Sigmoid colon (tissue), 7 donors: ENCODE measurements around the gene TRIL. TPM values are rescaled to one million over a fixed set of nuclear protein-coding genes. Genes with fewer than 3 reads are reported as not detected.

ENCODE experiments used
- DNase-seq: peaks from one replicate; pipeline ENCODE4 v3.0.0-alpha.2; 2019
- H3K27ac ChIP-seq, 4 donors: fragments of 200-600 bp; sonication (generic); one replicate each; pipeline ENCODE4 v1.5.1; 2016 to 2019; ENCODE audit warnings: mild to moderate bottlenecking in 1 of 4
- H3K27me3 ChIP-seq, 3 donors: fragments of 200-600 bp; sonication (generic); one replicate each; pipeline ENCODE4 v1.5.1; 2019; ENCODE audit warnings: mild to moderate bottlenecking in 1 of 3
- H3K36me3 ChIP-seq, 4 donors: fragments of 200-600 bp; sonication (generic); one replicate each; pipeline ENCODE4 v1.5.1; 2016 to 2019
- H3K4me1 ChIP-seq, 4 donors: fragments of 200-600 bp; sonication (generic); one replicate each; pipeline ENCODE4 v1.5.1; 2017 to 2019
- H3K4me3 ChIP-seq, 4 donors: fragments of 200-600 bp; sonication (generic); one replicate each; pipeline ENCODE4 v1.5.1; 2017 to 2019; ENCODE audit warnings: mild to moderate bottlenecking in 2 of 4, moderate library complexity in 1 of 4
- H3K9me3 ChIP-seq, 4 donors: fragments of 200-600 bp in 3 of 4; sonication (generic) in 3 of 4; one replicate each; pipeline versions ENCODE4 v1.5.1 to v1.6.1; 2013 to 2019
- EP300 ChIP-seq, 4 donors: sonication (generic); formaldehyde crosslinking; IDR thresholded peaks; one replicate each; pipeline ENCODE4 v1.6.1; 2017; ENCODE audit warnings: antibody characterized with exemption in 4 of 4
- POLR2A ChIP-seq, 2 donors: fragments of 450-650 bp; IDR thresholded peaks; one replicate each; pipeline ENCODE4 v1.6.1; 2016; ENCODE audit warnings: antibody characterized with exemption in 2 of 2, mild to moderate bottlenecking in 2 of 2, moderate library complexity in 2 of 2
- POLR2AphosphoS5 ChIP-seq, 4 donors: sonication (generic); formaldehyde crosslinking; IDR thresholded peaks; one replicate each; pipeline ENCODE4 v1.6.1; 2017; ENCODE audit warnings: antibody characterized with exemption in 4 of 4
- WGBS, 2 donors: extraction: QIAGEN DNeasy Blood & Tissue Kit; methylation state at CpG; one replicate each; pipeline ENCODE4 v1.1.7; 2013; 5-methylcytosine and 5-hydroxymethylcytosine counted together
- intact Hi-C: fragments of 100-400 bp; cut with DNase I; formaldehyde crosslinking; loops from one replicate; pipeline ENCODE4 v1.15.1; 2023
- polyA plus RNA-seq, 3 donors: library from polyadenylated mRNA; stranded (reverse); fragments of 200-250 nt; gene quantifications; one replicate each; pipeline ENCODE4 v1.2.3, GENCODE V29; 2013
- total RNA-seq, 4 donors: library from RNA; depleted of rRNA; stranded (reverse); fragments of >200 nt; gene quantifications; one replicate each; pipeline ENCODE4 v1.1.0, GENCODE V29; 2016
- TF ChIP-seq, protein P1 (sequence below), 4 experiments: fragments of 450-650 bp in 3 of 4; fragments of 200-600 bp in 1 of 4; IDR thresholded peaks; one replicate each; pipeline ENCODE4 v1.5.1; 2016 to 2019; ENCODE audit warnings: antibody characterized with exemption in 4 of 4, mild to moderate bottlenecking in 3 of 4, moderate library complexity in 2 of 4
- donor health status: healthy with polysubstance abuse.
- donor health status: Bipolar disorder and iron deficiency.
- donor health status: healthy.

The TRIL gene
- total and polyA plus RNA-seq, 7 donors, result 0.66 to 7.5 (median 2.0) TPM; not detected in 2

DNA sequence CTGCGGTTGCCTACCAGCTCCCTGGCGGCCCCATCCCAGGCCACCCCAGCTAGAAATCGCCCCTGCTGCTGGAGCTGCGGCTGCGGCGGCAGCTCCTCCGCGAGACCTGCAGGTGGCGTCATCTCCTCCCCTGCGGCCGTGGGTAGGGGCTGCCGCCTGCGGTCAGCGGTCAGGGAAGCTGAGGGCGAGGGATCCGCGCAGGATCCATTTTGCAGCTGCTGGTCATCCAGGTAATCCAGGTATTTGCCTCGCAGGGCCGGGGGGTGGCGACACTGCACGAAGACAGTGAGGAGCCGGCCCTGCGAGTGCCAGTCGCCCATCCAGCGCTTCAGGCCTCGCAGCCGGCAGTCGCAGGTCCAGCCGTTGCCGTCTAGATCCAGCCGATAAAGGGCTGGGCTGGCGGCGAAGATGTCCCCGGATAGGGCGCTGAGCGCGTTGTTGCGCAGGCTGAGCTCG lies 1.5 kb downstream of the TRIL start:
- H3K36me3 ChIP-seq, result no peaks in the 10 kb centered on the region
- peak overlapping the region; percentile 26 to 58 (median 48) for H3K4me3 ChIP-seq
- H3K4me1 ChIP-seq, result peaks cover 0 to 53% (median 43%) of the 10 kb centered on the region in 4 donors
- intact Hi-C loops, result loop anchor here (10.0 kb wide), 1 partner anchor 148 kb away; no protein-coding TSS in a partner anchor
- peaks cover 16 to 49% (median 25%) of the 10 kb centered on the region in 3 donors for H3K27me3 ChIP-seq
- WGBS, 2 donors, result 1% methylated on average over 39 of the region's 39 CpGs
- peak overlapping the region in 3 of 4 donors; percentile 50 to 73 (median 69) for H3K27ac ChIP-seq
- TF ChIP-seq, protein P1, sequence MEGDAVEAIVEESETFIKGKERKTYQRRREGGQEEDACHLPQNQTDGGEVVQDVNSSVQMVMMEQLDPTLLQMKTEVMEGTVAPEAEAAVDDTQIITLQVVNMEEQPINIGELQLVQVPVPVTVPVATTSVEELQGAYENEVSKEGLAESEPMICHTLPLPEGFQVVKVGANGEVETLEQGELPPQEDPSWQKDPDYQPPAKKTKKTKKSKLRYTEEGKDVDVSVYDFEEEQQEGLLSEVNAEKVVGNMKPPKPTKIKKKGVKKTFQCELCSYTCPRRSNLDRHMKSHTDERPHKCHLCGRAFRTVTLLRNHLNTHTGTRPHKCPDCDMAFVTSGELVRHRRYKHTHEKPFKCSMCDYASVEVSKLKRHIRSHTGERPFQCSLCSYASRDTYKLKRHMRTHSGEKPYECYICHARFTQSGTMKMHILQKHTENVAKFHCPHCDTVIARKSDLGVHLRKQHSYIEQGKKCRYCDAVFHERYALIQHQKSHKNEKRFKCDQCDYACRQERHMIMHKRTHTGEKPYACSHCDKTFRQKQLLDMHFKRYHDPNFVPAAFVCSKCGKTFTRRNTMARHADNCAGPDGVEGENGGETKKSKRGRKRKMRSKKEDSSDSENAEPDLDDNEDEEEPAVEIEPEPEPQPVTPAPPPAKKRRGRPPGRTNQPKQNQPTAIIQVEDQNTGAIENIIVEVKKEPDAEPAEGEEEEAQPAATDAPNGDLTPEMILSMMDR (IDR thresholded peaks at IDR 0.05), result peak; percentile 12 to 33 (median 22)
- no peak for TF ChIP-seq POLR2AphosphoS5 (IDR thresholded peaks at IDR 0.05)
- peak; percentile 80 for DNase-seq
- H3K9me3 ChIP-seq, result no peaks in the 10 kb centered on the region

DNA sequence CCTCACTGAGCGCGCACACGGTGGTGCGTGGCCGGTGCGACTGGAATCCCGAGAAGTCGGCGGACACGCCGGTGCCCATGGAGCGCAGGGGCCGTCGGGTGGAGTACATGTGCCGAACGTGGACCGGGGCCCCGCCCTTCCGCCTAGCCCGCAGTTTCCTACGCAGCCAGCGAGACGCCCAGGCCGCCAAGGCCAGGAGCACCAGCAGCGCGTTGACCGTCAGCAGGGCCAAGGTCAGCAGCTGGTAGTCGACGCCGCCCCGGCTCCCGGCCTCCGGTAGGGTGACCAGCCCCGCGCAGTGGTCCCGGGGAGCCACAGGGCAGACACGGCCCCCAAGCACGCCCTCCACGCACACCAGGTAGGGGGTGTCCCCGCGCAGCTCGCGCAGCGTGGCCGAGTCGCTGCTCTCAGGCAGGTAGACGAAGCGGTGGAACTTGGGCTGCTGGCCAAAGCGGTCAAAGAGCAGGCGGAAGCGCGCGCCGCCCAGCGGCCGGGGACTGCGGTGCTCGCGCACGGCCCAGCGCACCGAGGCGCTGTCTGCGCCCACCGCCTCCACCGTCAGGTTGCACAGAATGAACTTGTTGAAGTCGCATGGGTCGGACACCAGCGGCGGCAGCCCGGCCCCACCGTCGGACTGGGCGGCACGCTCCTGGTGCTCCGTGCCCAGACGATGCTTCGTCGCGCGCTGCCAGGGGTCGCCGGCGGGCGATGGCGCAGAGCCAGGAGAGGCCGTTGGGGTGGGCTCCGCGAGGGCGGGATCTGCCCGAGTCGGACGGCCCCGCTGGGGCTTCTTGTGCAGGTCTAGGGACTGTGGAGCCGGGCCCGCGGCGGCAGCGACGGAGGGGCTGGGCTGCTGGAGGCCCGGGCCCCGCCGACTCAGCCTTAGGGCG lies 2.2 kb downstream of the TRIL start:
- Histone ChIP-seq H3K36me3 (no peaks in the 10 kb centered on the region), H3K4me3 (peak overlapping the region; percentile 26 to 58 (median 48)), H3K9me3 (no peaks in the 10 kb centered on the region), H3K4me1 (peaks cover 0 to 53% (median 43%) of the 10 kb centered on the region in 4 donors), H3K27me3 (peaks cover 16 to 55% (median 25%) of the 10 kb centered on the region in 3 donors), H3K27ac (peak overlapping the region in 3 of 4 donors; percentile 50 to 73 (median 69))
- TF ChIP-seq POLR2AphosphoS5 (IDR thresholded peaks at IDR 0.05) (peak in 2 of 4 donors; percentile 16 to 21), EP300 (IDR thresholded peaks at IDR 0.05) (no peak)
- TF ChIP-seq, protein P1 (IDR thresholded peaks at IDR 0.05), result peak; percentile 27 to 52 (median 40)
- 2% methylated on average over 104 of the region's 104 CpGs for whole genome bisulfite sequencing, 2 donors
- peak; percentile 89 for DNase-seq
- intact Hi-C loops, result loop anchor here (10.0 kb wide), 1 partner anchor 149 kb away; no protein-coding TSS in a partner anchor

DNA sequence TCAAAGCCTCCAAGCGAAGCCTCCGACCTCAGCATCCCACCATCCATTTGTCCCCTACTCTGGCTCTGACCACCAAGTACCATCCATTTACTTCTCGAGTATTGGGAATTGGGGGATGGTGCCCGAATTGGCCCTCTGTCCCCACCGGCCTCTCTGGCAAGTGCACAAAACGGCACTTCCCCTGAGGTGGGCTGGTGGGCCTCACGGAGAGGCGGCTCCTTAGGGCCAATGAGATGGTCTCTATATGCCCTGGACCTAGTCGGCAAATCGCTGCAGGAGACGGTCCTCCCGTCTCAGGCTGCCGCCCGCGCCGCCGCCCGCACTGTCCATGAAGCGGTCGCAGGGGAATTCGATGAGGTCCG lies 2.8 kb downstream of the TRIL start:
- peak overlapping the region in 3 of 4 donors; percentile 21 to 73 (median 69) for H3K27ac ChIP-seq
- H3K4me1 ChIP-seq, result peaks cover 0 to 53% (median 43%) of the 10 kb centered on the region in 4 donors
- no peaks in the 10 kb centered on the region for H3K9me3 ChIP-seq
- no peak for DNase-seq
- TF ChIP-seq EP300 (IDR thresholded peaks at IDR 0.05) (no peak), POLR2A (IDR thresholded peaks at IDR 0.05) (no peak), POLR2AphosphoS5 (IDR thresholded peaks at IDR 0.05) (no peak)
- TF ChIP-seq, protein P1 (IDR thresholded peaks at IDR 0.05), result no peak
- H3K36me3 ChIP-seq, result no peaks in the 10 kb centered on the region
- peak overlapping the region; percentile 26 to 58 (median 48) for H3K4me3 ChIP-seq
- intact Hi-C loops, result loop anchor here (10.0 kb wide), 1 partner anchor 149 kb away; no protein-coding TSS in a partner anchor
- WGBS, 2 donors, result 31 to 33% methylated on average over 22 of the region's 22 CpGs
- peaks cover 16 to 56% (median 25%) of the 10 kb centered on the region in 3 donors for H3K27me3 ChIP-seq

DNA sequence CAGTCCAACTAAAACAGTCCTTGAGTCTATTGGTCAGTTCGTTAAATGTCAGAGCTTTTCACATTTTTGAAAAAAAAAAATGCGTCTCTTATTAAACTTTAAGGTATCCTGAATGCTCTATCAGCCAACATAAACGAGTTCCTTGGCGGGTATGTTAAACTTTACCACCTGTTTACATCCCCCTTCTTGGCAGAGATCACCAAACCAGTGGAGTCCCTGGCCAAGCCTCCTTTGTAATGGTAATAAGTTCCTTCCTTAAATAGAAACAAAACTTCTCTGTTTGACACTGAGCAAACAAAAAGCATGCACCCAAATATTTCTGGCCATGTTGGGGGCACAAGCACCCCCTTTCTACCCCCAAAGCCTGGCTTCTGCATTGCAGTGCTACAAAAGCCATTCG lies 3.2 kb downstream of the TRIL start:
- H3K4me3 ChIP-seq, result peak overlapping the region in 1 of 4 donors; percentile 58

More for the DNA sequence above, 3.2 kb downstream of the TRIL start:
- DNase-seq, result no peak
- Histone ChIP-seq H3K36me3 (no peaks in the 10 kb centered on the region), H3K27ac (peak overlapping the region in 1 of 4 donors; percentile 73), H3K27me3 (peaks cover 16 to 58% (median 25%) of the 10 kb centered on the region in 3 donors), H3K9me3 (no peaks in the 10 kb centered on the region), H3K4me1 (peaks cover 0 to 53% (median 43%) of the 10 kb centered on the region in 4 donors)
- WGBS, 2 donors, result 33 to 54% methylated on average over 5 of the region's 5 CpGs
- intact Hi-C loops, result loop anchor here (10.0 kb wide), 1 partner anchor 150 kb away; no protein-coding TSS in a partner anchor
- TF ChIP-seq, protein P1 (IDR thresholded peaks at IDR 0.05), result no peak
- TF ChIP-seq POLR2AphosphoS5 (IDR thresholded peaks at IDR 0.05) (no peak), EP300 (IDR thresholded peaks at IDR 0.05) (no peak), POLR2A (IDR thresholded peaks at IDR 0.05) (no peak)
